SU-DHL-6 (cell line): Measurements from ENCODE around the gene SELENOH.

Experiments
- H2AFZ ChIP-seq: fragments of 200-600 bp; sonication (generic); 2 replicates; pipeline ENCODE4 v1.6.1; 2014; ENCODE audit warnings: low read depth, mild to moderate bottlenecking, moderate library complexity, mixed read lengths, antibody characterized with exemption, low read length; ENCODE audit not compliant: severe bottlenecking
- H3F3A ChIP-seq: fragments of 200-600 bp; shearing (Covaris generic); 2 replicates; pipeline ENCODE4 v1.6.0; 2016; ENCODE audit warnings: antibody characterized with exemption, mild to moderate bottlenecking; ENCODE audit not compliant: insufficient read depth
- H3K27ac ChIP-seq: fragments of 200-600 bp; sonication (generic); 2 replicates; pipeline ENCODE4 v1.5.1; 2016; ENCODE audit warnings: low read depth, mild to moderate bottlenecking, low read length, moderate library complexity, mixed read lengths
- H3K27me3 ChIP-seq: fragments of 200-600 bp; sonication (generic), shearing (Covaris generic); 2 replicates; pipeline ENCODE4 v1.6.0; 2014; ENCODE audit warnings: mild to moderate bottlenecking, low read length
- H3K36me3 ChIP-seq: fragments of 200-600 bp; sonication (generic); 2 replicates; pipeline ENCODE4 v1.6.1; 2014; ENCODE audit warnings: mild to moderate bottlenecking, low read length, mixed read lengths
- H3K4me2 ChIP-seq: fragments of 300-600, 200-600 bp; shearing (Covaris generic), sonication (generic); 2 replicates; pipeline ENCODE4 v1.6.0; 2014; ENCODE audit warnings: low read length, low read depth, mild to moderate bottlenecking; ENCODE audit not compliant: poor library complexity, severe bottlenecking
- H3K4me3 ChIP-seq: fragments of 200-600 bp; sonication (generic); 2 replicates; pipeline ENCODE4 v1.5.1; 2014; ENCODE audit warnings: antibody characterized with exemption, low read length, mild to moderate bottlenecking, mixed read lengths; ENCODE audit not compliant: insufficient read depth, poor library complexity, severe bottlenecking
- H3K79me2 ChIP-seq: fragments of 200-600 bp; sonication (generic); 2 replicates; pipeline ENCODE4 v1.6.1; 2014; ENCODE audit warnings: mild to moderate bottlenecking, low read length, moderate library complexity; ENCODE audit not compliant: insufficient read depth
- H3K9ac ChIP-seq: fragments of 200-600 bp; sonication (generic); 2 replicates; pipeline ENCODE4 v1.7.0; 2014; ENCODE audit warnings: mild to moderate bottlenecking, low read length
- H3K9me2 ChIP-seq: fragments of 200-600 bp; sonication (generic); replicated peaks from 2 replicates; pipeline ENCODE4 v1.6.1; 2014; ENCODE audit warnings: low read length; ENCODE audit not compliant: insufficient read depth
- H3K9me3 ChIP-seq: fragments of 200-600 bp; sonication (generic); 2 replicates; pipeline ENCODE4 v1.6.1; 2014; ENCODE audit warnings: low read length, mixed read lengths; ENCODE audit not compliant: insufficient read depth
- H4K20me1 ChIP-seq: fragments of 200-600 bp; sonication (generic); 2 replicates; pipeline ENCODE4 v1.6.1; 2014; ENCODE audit warnings: low read depth, mild to moderate bottlenecking, antibody characterized with exemption, low read length, moderate library complexity, mixed read lengths
- CTCF ChIP-seq: fragments of 200-600 bp; sonication (generic); IDR thresholded peaks from one replicate; pipeline ENCODE4 v1.5.1; 2017; ENCODE audit warnings: antibody characterized with exemption, mild to moderate bottlenecking, low read length, moderate library complexity; ENCODE audit not compliant: insufficient read depth, poor library complexity, severe bottlenecking
- EZH2phosphoT487 ChIP-seq: fragments of 200-600 bp; sonication (generic), shearing (Covaris generic); conservative IDR thresholded peaks from 2 replicates; pipeline ENCODE4 v1.6.1; 2018; ENCODE audit warnings: mild to moderate bottlenecking, antibody characterized with exemption, low read length, moderate library complexity, mixed read lengths

Gene SELENOH

DNA sequence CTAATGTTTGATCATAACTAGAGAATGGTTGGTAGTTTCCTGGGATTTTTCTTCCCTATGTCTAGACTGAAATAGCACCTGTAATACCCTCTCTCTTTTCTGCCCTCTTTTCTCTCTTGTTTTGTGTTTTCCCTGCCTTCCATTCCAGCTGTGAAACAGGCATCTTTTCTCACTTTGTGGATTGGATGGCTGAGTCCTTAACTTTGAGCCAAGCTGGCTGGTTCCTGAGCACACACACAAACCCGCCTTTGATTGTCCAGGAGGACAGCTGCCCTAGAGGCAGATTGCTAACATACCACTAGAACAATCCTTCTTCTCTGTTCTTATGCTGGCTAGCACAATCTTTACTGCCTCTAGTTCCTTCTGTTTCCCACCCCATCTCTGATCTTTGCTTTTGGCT lies 38.0 kb downstream of the SELENOH start:
- Histone ChIP-seq H3K4me2 (no peak overlapping the region), H3K9ac (no peak overlapping the region), H3K4me3 (no peak overlapping the region), H3K27me3 (no peaks in the 10 kb centered on the region), H3K9me2 (no peaks in the 10 kb centered on the region), H3F3A (no peaks in the 10 kb centered on the region), H3K27ac (no peak overlapping the region), H2AFZ (no peak overlapping the region), H4K20me1 (no peaks in the 10 kb centered on the region), H3K36me3 (no peaks in the 10 kb centered on the region), H3K9me3 (no peaks in the 10 kb centered on the region), H3K79me2 (no peaks in the 10 kb centered on the region)
- no peak for TF ChIP-seq EZH2phosphoT487

- no peaks in the 10 kb centered on the region for H3F3A ChIP-seq
- no peak overlapping the region for H2AFZ ChIP-seq
- no peak overlapping the region for H3K4me3 ChIP-seq
- no peak overlapping the region for H3K27ac ChIP-seq
- H3K79me2 ChIP-seq: no peaks in the 10 kb centered on the region
- H3K9ac ChIP-seq: no peak overlapping the region
- no peak for TF ChIP-seq EZH2phosphoT487
- TF ChIP-seq CTCF: no peak
- no peaks in the 10 kb centered on the region for H3K27me3 ChIP-seq
- H4K20me1 ChIP-seq: no peaks in the 10 kb centered on the region
- no peaks in the 10 kb centered on the region for H3K9me2 ChIP-seq
- no peak overlapping the region for H3K4me2 ChIP-seq
- H3K9me3 ChIP-seq: no peaks in the 10 kb centered on the region
- H3K36me3 ChIP-seq: no peaks in the 10 kb centered on the region
Observed at GRCh38 chr11:57781529-57781943, 40.2 kb downstream of the SELENOH start.

DNA sequence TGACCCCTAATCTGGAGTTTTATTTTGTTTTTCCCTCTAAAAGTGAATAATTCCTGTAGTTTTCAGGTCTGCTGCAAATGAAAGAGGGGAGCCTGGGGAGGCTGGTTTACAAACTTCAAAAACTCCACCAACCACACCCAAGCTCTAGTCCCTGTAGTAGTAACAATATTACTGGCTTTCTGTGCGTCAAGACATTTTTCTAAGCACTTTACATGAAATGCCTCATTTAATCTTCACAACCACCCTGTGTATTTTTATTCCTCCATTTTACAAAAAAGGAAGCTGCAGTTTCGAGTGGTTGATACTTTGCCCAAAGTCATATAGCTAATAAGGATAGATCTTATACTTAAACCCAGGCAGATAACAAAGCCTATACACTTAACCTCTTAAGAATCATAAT lies 43.8 kb downstream of the SELENOH start:
- H3K4me3 ChIP-seq: no peak overlapping the region
- H3K9me2 ChIP-seq: no peaks in the 10 kb centered on the region
- no peak overlapping the region for H3K9ac ChIP-seq
- no peak overlapping the region for H2AFZ ChIP-seq
- no peaks in the 10 kb centered on the region for H3K27me3 ChIP-seq
- H3K27ac ChIP-seq: no peak overlapping the region
- TF ChIP-seq EZH2phosphoT487: no peak
- TF ChIP-seq CTCF: no peak
- no peaks in the 10 kb centered on the region for H3F3A ChIP-seq
- H3K9me3 ChIP-seq: no peaks in the 10 kb centered on the region
- H4K20me1 ChIP-seq: no peaks in the 10 kb centered on the region
- H3K4me2 ChIP-seq: no peak overlapping the region
- H3K36me3 ChIP-seq: no peaks in the 10 kb centered on the region
- H3K79me2 ChIP-seq: no peaks in the 10 kb centered on the region

DNA sequence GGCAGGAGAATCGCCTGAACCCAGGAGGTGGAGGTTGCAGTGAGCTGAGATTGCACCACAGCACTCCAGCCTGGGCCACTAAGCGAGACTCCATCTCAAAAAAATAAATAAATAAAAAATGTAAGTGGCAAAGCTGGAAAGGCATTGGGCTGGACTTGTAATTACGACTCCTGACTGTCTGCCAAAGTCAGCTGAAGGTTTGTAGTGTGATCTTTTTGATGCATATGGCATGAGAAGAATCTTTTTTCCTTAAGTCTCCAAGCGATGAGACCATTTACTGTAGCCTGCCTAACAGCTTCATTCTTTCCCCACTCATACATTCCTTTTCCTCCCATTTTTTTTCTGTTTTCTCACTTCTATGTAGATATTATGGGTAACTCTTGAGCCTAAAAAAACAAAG lies 45.1 kb downstream of the SELENOH start:
- no peak overlapping the region for H3K9ac ChIP-seq
- no peak overlapping the region for H3K4me3 ChIP-seq
- no peaks in the 10 kb centered on the region for H3F3A ChIP-seq
- no peak overlapping the region for H3K27ac ChIP-seq
- H3K9me2 ChIP-seq: no peaks in the 10 kb centered on the region
- no peaks in the 10 kb centered on the region for H3K9me3 ChIP-seq
- H3K79me2 ChIP-seq: no peaks in the 10 kb centered on the region
- no peaks in the 10 kb centered on the region for H3K36me3 ChIP-seq
- H4K20me1 ChIP-seq: no peaks in the 10 kb centered on the region
- no peak overlapping the region for H3K4me2 ChIP-seq
- no peaks in the 10 kb centered on the region for H3K27me3 ChIP-seq
- H2AFZ ChIP-seq: no peak overlapping the region
- TF ChIP-seq EZH2phosphoT487 (no peak), CTCF (no peak)
